Hepatocyte (in vitro differentiated cells): ENCODE measurements around the gene IGLL5.

ENCODE experiments used
- EZH2 ChIP-seq: fragments of 200-600 bp; sonication (generic); IDR thresholded peaks from 2 replicates; pipeline ENCODE4 v1.6.1; 2016; ENCODE audit warnings: antibody characterized with exemption, mild to moderate bottlenecking, borderline replicate concordance
- TF ChIP-seq, protein P1 (sequence below): fragments of 200-600 bp; sonication (generic); IDR thresholded peaks from 2 replicates; pipeline ENCODE4 v1.5.1; 2016; ENCODE audit warnings: antibody characterized with exemption, mild to moderate bottlenecking; ENCODE audit not compliant: poor library complexity

DNA sequence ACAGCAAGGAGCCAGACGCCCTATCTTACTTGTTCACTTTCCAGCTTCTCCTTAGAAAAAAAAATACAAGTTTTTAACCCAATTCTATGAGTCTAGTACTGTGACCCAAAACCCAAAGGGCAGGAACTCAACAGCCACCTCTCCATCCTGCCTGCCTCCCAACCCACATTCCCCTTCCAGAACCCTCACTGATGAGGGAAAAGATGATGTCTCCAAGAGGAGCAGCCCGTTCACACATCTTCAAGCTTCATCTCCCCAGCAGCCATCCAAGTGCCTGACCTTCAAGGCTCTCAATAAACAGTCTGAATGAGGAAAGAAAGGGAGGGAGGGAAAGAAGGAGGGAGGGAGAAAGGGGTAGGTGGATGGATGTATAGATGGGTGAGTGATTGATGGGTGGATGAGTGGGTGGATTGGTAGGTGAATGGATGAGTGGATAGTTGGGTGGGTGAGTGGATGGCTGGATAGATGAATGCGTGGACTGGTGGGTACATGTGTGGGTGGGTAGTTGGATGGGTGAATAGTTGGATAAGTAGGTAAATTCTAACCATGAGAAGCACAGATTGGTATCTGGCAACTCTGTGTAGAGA lies 50.4 kb downstream of the IGLL5 start:
- TF ChIP-seq, protein P1, sequence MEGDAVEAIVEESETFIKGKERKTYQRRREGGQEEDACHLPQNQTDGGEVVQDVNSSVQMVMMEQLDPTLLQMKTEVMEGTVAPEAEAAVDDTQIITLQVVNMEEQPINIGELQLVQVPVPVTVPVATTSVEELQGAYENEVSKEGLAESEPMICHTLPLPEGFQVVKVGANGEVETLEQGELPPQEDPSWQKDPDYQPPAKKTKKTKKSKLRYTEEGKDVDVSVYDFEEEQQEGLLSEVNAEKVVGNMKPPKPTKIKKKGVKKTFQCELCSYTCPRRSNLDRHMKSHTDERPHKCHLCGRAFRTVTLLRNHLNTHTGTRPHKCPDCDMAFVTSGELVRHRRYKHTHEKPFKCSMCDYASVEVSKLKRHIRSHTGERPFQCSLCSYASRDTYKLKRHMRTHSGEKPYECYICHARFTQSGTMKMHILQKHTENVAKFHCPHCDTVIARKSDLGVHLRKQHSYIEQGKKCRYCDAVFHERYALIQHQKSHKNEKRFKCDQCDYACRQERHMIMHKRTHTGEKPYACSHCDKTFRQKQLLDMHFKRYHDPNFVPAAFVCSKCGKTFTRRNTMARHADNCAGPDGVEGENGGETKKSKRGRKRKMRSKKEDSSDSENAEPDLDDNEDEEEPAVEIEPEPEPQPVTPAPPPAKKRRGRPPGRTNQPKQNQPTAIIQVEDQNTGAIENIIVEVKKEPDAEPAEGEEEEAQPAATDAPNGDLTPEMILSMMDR = no peak
- TF ChIP-seq EZH2 = no peak
